GM19328 (cell line): Measurements from ENCODE around the gene ZNF598.
A peak's percentile ranks its signal among the peaks of the same experiment; 100 is the strongest.

Source experiments
- ATAC-seq: cut with Tn5 transposase; IDR thresholded peaks from one replicate; pipeline ENCODE4 v1.9.1; 2021; ENCODE audit warnings: mild to moderate bottlenecking, moderate library complexity; ENCODE audit not compliant: unreplicated experiment

Gene ZNF598

GRCh38 chr16:2009791-2010510, at the start of gene ZNF598:
ZNF598 (minus strand) TSS chr16:2009821.
- peak; percentile 67 for ATAC-seq

GRCh38 chr16:2058872-2059271, 49.3 kb upstream of the ZNF598 start:
- ATAC-seq: no peak

- no peak for ATAC-seq
These were observed 48.8 kb upstream of the ZNF598 start for GRCh38 chr16:2058420-2058819.

- ATAC-seq: no peak
These were observed 47.8 kb upstream of the ZNF598 start for GRCh38 chr16:2057438-2057837.

- ATAC-seq: no peak
These were observed 47.2 kb upstream of the ZNF598 start for GRCh38 chr16:2056681-2057407.

GRCh38 chr16:2056077-2056476, 46.5 kb upstream of the ZNF598 start:
- ATAC-seq: no peak

GRCh38 chr16:2054543-2055245, 45.1 kb upstream of the ZNF598 start:
- ATAC-seq: no peak

- ATAC-seq: no peak
These were observed 44.3 kb upstream of the ZNF598 start for GRCh38 chr16:2053897-2054296.

- ATAC-seq: no peak
These were observed 43.6 kb upstream of the ZNF598 start for GRCh38 chr16:2053211-2053610.

GRCh38 chr16:2048116-2048543, 38.5 kb upstream of the ZNF598 start:
- ATAC-seq: no peak

GRCh38 chr16:2047330-2048115, 37.9 kb upstream of the ZNF598 start, which contains the start of the genes NTHL1 and TSC2:
NTHL1 (minus strand) TSS chr16:2047834; CDS start chr16:2047823, 11 bp downstream.
TSC2 (plus strand) TSS chr16:2047985; CDS start chr16:2048616, 631 bp downstream.
- ATAC-seq: peak; percentile 91

GRCh38 chr16:2046893-2047329, 37.3 kb upstream of the ZNF598 start:
- no peak for ATAC-seq

GRCh38 chr16:2045965-2046892, 36.6 kb upstream of the ZNF598 start:
- ATAC-seq: no peak

GRCh38 chr16:2044541-2044940, 34.9 kb upstream of the ZNF598 start:
- ATAC-seq: no peak

- ATAC-seq: no peak
These were observed 34.2 kb upstream of the ZNF598 start for GRCh38 chr16:2043667-2044451.

GRCh38 chr16:2042986-2043666, 33.5 kb upstream of the ZNF598 start:
- ATAC-seq: no peak

- no peak for ATAC-seq
These were observed 32.8 kb upstream of the ZNF598 start for GRCh38 chr16:2042171-2042985.
